Right ventricle myocardium superior (tissue), 1 donor: ENCODE measurements around the gene DPEP3. TPM values are rescaled to one million over a fixed set of nuclear protein-coding genes. Genes with fewer than 3 reads are reported as not detected.
A peak's percentile ranks its signal among the peaks of the same experiment; 100 is the strongest.

Source experiments
- ATAC-seq: fragments of 200-7000 bp; cut with Tn5 transposase; one replicate; pipeline ENCODE4 v1.9.1; 2020; ENCODE audit warnings: mild to moderate bottlenecking; ENCODE audit not compliant: poor library complexity
- DNase-seq: peaks from one replicate; pipeline ENCODE4 v3.0.0-alpha.2; 2020
- intact Hi-C: fragments of 100-400 bp; cut with DNase I; formaldehyde crosslinking; loops from one replicate; pipeline ENCODE4 v1.11.2; 2022
- total RNA-seq: library from RNA; stranded (reverse); fragmentation: NEBNext Ultra II Directional; extraction: Animal tissue kit (Norgen Biotek cat#: 25700); gene quantifications from one replicate; pipeline ENCODE4 v1.2.1, GENCODE V29; 2021
- donor health status: DM: no; HTN: yes; CAD: no; lungs with severe emphysema.

Gene DPEP3
- total RNA-seq, 1 donor from 2014 or later, result not detected

GRCh38 chr16:67969254-67970039 is 10.9 kb downstream of the DPEP3 start:
- ATAC-seq, result no peak
- no peak for DNase-seq
- intact Hi-C loops, result no loop called here

- intact Hi-C loops, result no loop called here
- peak; percentile 91 for ATAC-seq
- DNase-seq, result peak; percentile 92
Observed at GRCh38 chr16:67968400-67969253, 11.7 kb downstream of the DPEP3 start, which contains the start of gene SLC12A4. SLC12A4 (minus strand) TSS chr16:67968637; CDS start chr16:67968553, 84 bp downstream.

GRCh38 chr16:67967958-67968399 is 12.3 kb downstream of the DPEP3 start:
- DNase-seq, result peak; percentile 76
- intact Hi-C loops, result no loop called here

GRCh38 chr16:67967183-67967957 is 12.9 kb downstream of the DPEP3 start:
- ATAC-seq, result peak; percentile 1
- intact Hi-C loops, result no loop called here
- no peak for DNase-seq

More at GRCh38 chr16:67967958-67968399, 12.3 kb downstream of the DPEP3 start:
- peak; percentile 42 for ATAC-seq

GRCh38 chr16:67966549-67967182 is 13.6 kb downstream of the DPEP3 start:
- ATAC-seq, result no peak
- intact Hi-C loops, result no loop called here
- DNase-seq, result no peak

- ATAC-seq (peak; percentile 7), DNase-seq (no peak)
- intact Hi-C loops, result no loop called here
Observed at GRCh38 chr16:67965668-67966548, 14.4 kb downstream of the DPEP3 start.

GRCh38 chr16:67964477-67965131 is 15.7 kb downstream of the DPEP3 start:
- ATAC-seq (no peak), DNase-seq (no peak)
- intact Hi-C loops, result no loop called here

- ATAC-seq (no peak), DNase-seq (no peak)
- intact Hi-C loops, result no loop called here
Observed at GRCh38 chr16:67963662-67964321, 16.5 kb downstream of the DPEP3 start.

GRCh38 chr16:67963292-67963661 is 17.0 kb downstream of the DPEP3 start:
- DNase-seq (no peak), ATAC-seq (peak; percentile 26)
- intact Hi-C loops, result no loop called here

- DNase-seq (no peak), ATAC-seq (no peak)
- intact Hi-C loops, result no loop called here
Observed at GRCh38 chr16:67962135-67962534, 18.2 kb downstream of the DPEP3 start.

- intact Hi-C loops, result no loop called here
- DNase-seq (peak; percentile 74), ATAC-seq (no peak)
Observed at GRCh38 chr16:67961551-67961957, 18.7 kb downstream of the DPEP3 start.

GRCh38 chr16:67959536-67960329 is 20.6 kb downstream of the DPEP3 start:
- intact Hi-C loops, result no loop called here
- ATAC-seq (peak; percentile 65), DNase-seq (peak; percentile 85)

- ATAC-seq, result no peak
- no peak for DNase-seq
- intact Hi-C loops, result no loop called here
Observed at GRCh38 chr16:67957622-67958021, 22.7 kb downstream of the DPEP3 start.

GRCh38 chr16:67954421-67955196 is 25.7 kb downstream of the DPEP3 start:
- ATAC-seq (no peak), DNase-seq (no peak)
- intact Hi-C loops, result no loop called here
